B cell (primary cell): ENCODE results near the gene IFITM1. TPM values are rescaled to one million over a fixed set of nuclear protein-coding genes. Genes with fewer than 3 reads are reported as not detected.
A peak's percentile ranks its signal among the peaks of the same experiment; 100 is the strongest.

Experiments used
- ATAC-seq: fragments of 200-7000 bp; cut with Tn5 transposase; one replicate; pipeline ENCODE4 v1.10.0; 2021; ENCODE audit warnings: low read depth, mild to moderate bottlenecking, moderate number of reproducible peaks, moderate library complexity
- CTCF ChIA-PET: fragments of 350-600 bp; sonication (Branson Sonifier 250); formaldehyde crosslinking; loops from one replicate; lab custom pipeline; 2021; ENCODE audit warnings: antibody characterized with exemption, inconsistent platforms; lab: Charles Lee
- POLR2A ChIA-PET: fragments of 350-600 bp; sonication (Branson Sonifier 250); formaldehyde crosslinking; loops from one replicate; lab custom pipeline; 2021; ENCODE audit warnings: antibody characterized with exemption; lab: Charles Lee
- DNase-seq: peaks from one replicate; pipeline ENCODE4 v3.0.0; 2013
- H2AFZ ChIP-seq: 2 replicates; pipeline ENCODE4 v1.6.1; 2012; ENCODE audit warnings: mild to moderate bottlenecking, low read depth, low read length; ENCODE audit not compliant: insufficient read depth, poor library complexity, severe bottlenecking
- H3K27ac ChIP-seq, 2 donors: 1 replicate in 1 of 2; 2 replicates in 1 of 2; pipeline ENCODE4 v1.5.1; 2012 to 2013; ENCODE audit warnings: low read length in 2 of 2, mild to moderate bottlenecking in 2 of 2, moderate library complexity in 1 of 2
- H3K27me3 ChIP-seq, 4 experiments: fragments of 200-600 bp in 1 of 4; sonication (generic) in 1 of 4; replicated peaks in 1 of 4; 1 replicate in 2 of 4; 2 replicates in 2 of 4; pipeline versions ENCODE4 v1.6.1 to v1.7.0; 2013 to 2016; ENCODE audit warnings: low read length in 3 of 4, mild to moderate bottlenecking in 2 of 4, mixed read lengths in 1 of 4, moderate library complexity in 1 of 4; ENCODE audit not compliant: insufficient read depth in 4 of 4, control insufficient read depth in 3 of 4; ENCODE audit errors: control extremely low read depth in 1 of 4
- H3K36me3 ChIP-seq, 2 experiments: replicated peaks in 1 of 2; 1 replicate in 1 of 2; 2 replicates in 1 of 2; pipeline versions ENCODE4 v1.6.1 to v1.7.1; 2013; ENCODE audit warnings: low read length in 1 of 2; ENCODE audit not compliant: insufficient read depth in 2 of 2, control insufficient read depth in 1 of 2; ENCODE audit errors: control extremely low read depth in 1 of 2, extremely low read depth in 1 of 2
- H3K4me1 ChIP-seq, 2 donors: fragments of 200-600 bp in 1 of 2; sonication (generic) in 1 of 2; 1 replicate in 1 of 2; 2 replicates in 1 of 2; pipeline versions ENCODE4 v1.5.1 to v1.6.1; 2013 to 2017; ENCODE audit warnings: low read length in 2 of 2; ENCODE audit not compliant: control insufficient read depth in 2 of 2, insufficient read depth in 2 of 2
- H3K4me2 ChIP-seq: replicated peaks from 2 replicates; pipeline ENCODE3; 2012; ENCODE audit warnings: mild to moderate bottlenecking, low read depth, low read length; ENCODE audit not compliant: poor library complexity, severe bottlenecking
- H3K4me3 ChIP-seq, 5 experiments: fragments of 200-600 bp in 1 of 5; sonication (generic) in 1 of 5; 1 replicate in 3 of 5; 2 replicates in 2 of 5; pipeline versions ENCODE4 v1.5.1 to v1.7.0; 2011 to 2016; ENCODE audit warnings: low read length in 4 of 5, mild to moderate bottlenecking in 4 of 5, low read depth in 2 of 5, control low read depth in 1 of 5, moderate library complexity in 1 of 5; ENCODE audit not compliant: insufficient read depth in 1 of 5; ENCODE audit errors: control extremely low read depth in 1 of 5, extremely low read depth in 1 of 5
- H3K79me2 ChIP-seq: fragments of 200-600 bp; sonication (generic); one replicate; pipeline ENCODE4 v1.6.0; 2016; ENCODE audit warnings: low read length; ENCODE audit not compliant: control insufficient read depth, insufficient read depth
- H3K9ac ChIP-seq: fragments of 200-600 bp; sonication (generic); 2 replicates; pipeline ENCODE4 v1.6.1; 2017; ENCODE audit warnings: mild to moderate bottlenecking, low read length, moderate library complexity
- H3K9me3 ChIP-seq, 3 donors: one replicate each; pipeline versions ENCODE4 v1.6.1 to v1.7.1; 2013; ENCODE audit warnings: low read length in 2 of 3; ENCODE audit not compliant: control insufficient read depth in 2 of 3, insufficient read depth in 1 of 3; ENCODE audit errors: control extremely low read depth in 1 of 3
- H4K20me1 ChIP-seq: 2 replicates; pipeline ENCODE4 v1.6.0; 2012; ENCODE audit warnings: mild to moderate bottlenecking, low read length; ENCODE audit not compliant: insufficient read depth, control insufficient read depth, poor library complexity, severe bottlenecking
- H3K27ac Mint-ChIP-seq: one replicate; pipeline ENCODE4 v1.8.0; 2021; ENCODE audit warnings: mixed read lengths
- H3K27me3 Mint-ChIP-seq: one replicate; pipeline ENCODE4 v1.8.0; 2021; ENCODE audit warnings: mixed read lengths
- H3K4me1 Mint-ChIP-seq: one replicate; pipeline ENCODE4 v1.8.0; 2021; ENCODE audit warnings: mixed read lengths
- H3K4me3 Mint-ChIP-seq: one replicate; pipeline ENCODE4 v1.8.0; 2021; ENCODE audit warnings: mixed read lengths
- H3K9me3 Mint-ChIP-seq: one replicate; pipeline ENCODE4 v1.8.0; 2022; ENCODE audit warnings: mixed read lengths; ENCODE audit not compliant: insufficient read depth
- EZH2 ChIP-seq: IDR thresholded peaks from 2 replicates; pipeline ENCODE4 v1.6.1; 2012; ENCODE audit warnings: borderline replicate concordance, low read depth, mild to moderate bottlenecking, moderate library complexity, low read length; ENCODE audit not compliant: insufficient read depth, poor library complexity, severe bottlenecking
- WGBS: methylation state at CpG from one replicate; pipeline ENCODE4 v1.1.5; 2013; ENCODE audit warnings: missing lambda C conversion rate; ENCODE audit not compliant: insufficient coverage; 5-methylcytosine and 5-hydroxymethylcytosine counted together
- intact Hi-C: fragments of 100-400 bp; cut with micrococcal nuclease; formaldehyde crosslinking; loops from one replicate; pipeline ENCODE4 v1.10.0; 2022
- polyA plus RNA-seq: library from polyadenylated mRNA; depleted of rRNA; stranded (reverse); fragments of >200 nt; gene quantifications from 2 replicates; pipeline ENCODE4 v1.2.3, GENCODE V29; 2012
- total RNA-seq, 2 donors: library from RNA; stranded (reverse); fragments of 120-200 nt in 1 of 2; gene quantifications; 1 replicate in 1 of 2; 2 replicates in 1 of 2; pipeline versions ENCODE4 v1.2.3 to v1.2.4, GENCODE V29; 2013 to 2022
- TF ChIP-seq, protein P1 (sequence below): fragments of 200-600 bp; IDR thresholded peaks from one replicate; pipeline ENCODE4 v1.8.0; 2022; ENCODE audit warnings: antibody characterized with exemption, mild to moderate bottlenecking

Gene IFITM1
- total and polyA plus RNA-seq, 2 donors (not counting 1 experiment from before 2014, with no cell fraction given) = 19.5 to 83.7 TPM

DNA sequence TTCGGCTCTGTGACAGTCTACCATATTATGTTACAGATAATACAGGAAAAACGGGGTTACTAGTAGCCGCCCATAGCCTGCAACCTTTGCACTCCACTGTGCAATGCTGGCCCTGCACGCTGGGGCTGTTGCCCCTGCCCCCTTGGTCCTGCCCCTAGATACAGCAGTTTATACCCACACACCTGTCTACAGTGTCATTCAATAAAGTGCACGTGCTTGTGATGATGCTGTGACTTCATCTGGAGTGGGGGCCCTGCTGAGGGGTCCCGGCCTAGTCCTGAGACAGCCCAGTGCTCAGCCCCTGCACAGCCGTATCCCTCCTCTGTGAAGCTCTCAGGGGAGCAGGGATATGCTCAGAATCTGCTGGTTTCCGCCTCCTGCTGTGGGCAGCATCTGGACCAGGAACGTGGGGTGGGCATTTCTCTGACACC lies 1.2 kb downstream of the IFITM1 start:
- H4K20me1 ChIP-seq = no peaks in the 10 kb centered on the region
- no peak overlapping the region for H2AFZ ChIP-seq
- peak overlapping the region in 3 of 5 experiments; percentile 9 to 72 (median 60) for H3K4me3 ChIP-seq
- no peaks in the 10 kb centered on the region for H3K9me3 Mint-ChIP-seq
- peaks cover 38 to 61% of the 10 kb centered on the region in 2 donors for H3K4me1 ChIP-seq
- H3K4me3 Mint-ChIP-seq = peak overlapping the region; percentile 93
- ATAC-seq (no peak), DNase-seq (no peak)
- H3K36me3 ChIP-seq = peaks cover 0 to 2% of the 10 kb centered on the region in 2 experiments
- no peaks in the 10 kb centered on the region for H3K9me3 ChIP-seq
- H3K4me2 ChIP-seq = peak overlapping the region; percentile 85
- H3K27me3 Mint-ChIP-seq = no peaks in the 10 kb centered on the region
- CTCF ChIA-PET = interaction anchor here (0.6 to 3.3 kb wide), 4 partner anchors 10 to 64 kb away, joined by 4 to 54 read pairs (median 8); partner anchors contain the start of gene IFITM2
- peaks cover 52% of the 10 kb centered on the region for H3K4me1 Mint-ChIP-seq
- POLR2A ChIA-PET = interaction anchor here (0.8 to 1.1 kb wide), 2 partner anchors 47 to 64 kb away, joined by 3 to 4 read pairs; no protein-coding TSS in a partner anchor
- H3K27ac Mint-ChIP-seq = peak overlapping the region; percentile 94
- intact Hi-C loops = no loop called here
- H3K27ac ChIP-seq = peak overlapping the region in 1 of 2 donors; percentile 19
- H3K9ac ChIP-seq = peak overlapping the region; percentile 57
- WGBS = 89% methylated on average over 8 of the region's 9 CpGs
- H3K79me2 ChIP-seq = peaks cover 38% of the 10 kb centered on the region
- no peaks in the 10 kb centered on the region for H3K27me3 ChIP-seq
- TF ChIP-seq, protein P1, sequence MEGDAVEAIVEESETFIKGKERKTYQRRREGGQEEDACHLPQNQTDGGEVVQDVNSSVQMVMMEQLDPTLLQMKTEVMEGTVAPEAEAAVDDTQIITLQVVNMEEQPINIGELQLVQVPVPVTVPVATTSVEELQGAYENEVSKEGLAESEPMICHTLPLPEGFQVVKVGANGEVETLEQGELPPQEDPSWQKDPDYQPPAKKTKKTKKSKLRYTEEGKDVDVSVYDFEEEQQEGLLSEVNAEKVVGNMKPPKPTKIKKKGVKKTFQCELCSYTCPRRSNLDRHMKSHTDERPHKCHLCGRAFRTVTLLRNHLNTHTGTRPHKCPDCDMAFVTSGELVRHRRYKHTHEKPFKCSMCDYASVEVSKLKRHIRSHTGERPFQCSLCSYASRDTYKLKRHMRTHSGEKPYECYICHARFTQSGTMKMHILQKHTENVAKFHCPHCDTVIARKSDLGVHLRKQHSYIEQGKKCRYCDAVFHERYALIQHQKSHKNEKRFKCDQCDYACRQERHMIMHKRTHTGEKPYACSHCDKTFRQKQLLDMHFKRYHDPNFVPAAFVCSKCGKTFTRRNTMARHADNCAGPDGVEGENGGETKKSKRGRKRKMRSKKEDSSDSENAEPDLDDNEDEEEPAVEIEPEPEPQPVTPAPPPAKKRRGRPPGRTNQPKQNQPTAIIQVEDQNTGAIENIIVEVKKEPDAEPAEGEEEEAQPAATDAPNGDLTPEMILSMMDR = no peak
- no peak for TF ChIP-seq EZH2

- peaks cover 0 to 2% of the 10 kb centered on the region in 2 experiments for H3K36me3 ChIP-seq
- H3K4me2 ChIP-seq = peak overlapping the region; percentile 85
- DNase-seq = no peak
- 88% methylated on average over 32 of the region's 32 CpGs for WGBS
- peaks cover 41 to 64% of the 10 kb centered on the region in 2 donors for H3K4me1 ChIP-seq
- H3K27me3 ChIP-seq = no peaks in the 10 kb centered on the region
- TF ChIP-seq EZH2 = no peak
- TF ChIP-seq, protein P1 = no peak
- Mint-ChIP-seq H3K4me1 (peaks cover 57% of the 10 kb centered on the region), H3K9me3 (no peaks in the 10 kb centered on the region), H3K27ac (peak overlapping the region; percentile 94), H3K27me3 (peaks cover 3% of the 10 kb centered on the region), H3K4me3 (peak overlapping the region; percentile 93)
- peak overlapping the region; percentile 57 for H3K9ac ChIP-seq
- intact Hi-C loops = no loop called here
- peaks cover 38% of the 10 kb centered on the region for H3K79me2 ChIP-seq
- H2AFZ ChIP-seq = no peak overlapping the region
- no peaks in the 10 kb centered on the region for H3K9me3 ChIP-seq
- ChIA-PET CTCF (interaction anchor here (1.4 to 3.3 kb wide), 3 partner anchors 10 to 65 kb away, joined by 5 to 54 read pairs (median 11); partner anchors contain the start of gene IFITM2), POLR2A (interaction anchor here (0.8 to 1.1 kb wide), 2 partner anchors 48 to 64 kb away, joined by 3 to 4 read pairs; no protein-coding TSS in a partner anchor)
- peak overlapping the region in 1 of 2 donors; percentile 19 for H3K27ac ChIP-seq
- ATAC-seq = no peak
- peak overlapping the region in 1 of 5 experiments; percentile 72 for H3K4me3 ChIP-seq
- no peaks in the 10 kb centered on the region for H4K20me1 ChIP-seq
Measured at GRCh38 chr11:315516-315994, 1.7 kb downstream of the IFITM1 start.
